Activated T-helper 1 cell treated with Interleukin-2 at 50 U/mL for 16 hours (primary cell): ENCODE measurements around the gene MAGED4B.
"Not testable (repeated sequence)": the region's sequence is repeated elsewhere in the genome, so short reads cannot be mapped to it uniquely, and the experiment has no call there.

ENCODE experiments used
- DNase-seq: peaks from one replicate; pipeline ENCODE4 v3.0.0-alpha.2; 2020; ENCODE audit warnings: low read depth

Gene MAGED4B

GRCh38 chrX:52068666-52069640 lies at the start of gene MAGED4B:
MAGED4B (minus strand) TSS chrX:52069183; CDS start chrX:52068172, 1,011 bp downstream.
- not testable (repeated sequence) for DNase-seq

- DNase-seq, result no peak
These were observed 49.3 kb upstream of the MAGED4B start for GRCh38 chrX:52118262-52118661.

GRCh38 chrX:52082578-52082977 lies 13.6 kb upstream of the MAGED4B start:
- DNase-seq, result no peak

- DNase-seq, result no peak
These were observed 9.1 kb upstream of the MAGED4B start for GRCh38 chrX:52078131-52078530.

GRCh38 chrX:52042288-52042687 lies 26.7 kb downstream of the MAGED4B start:
- DNase-seq, result not testable (repeated sequence)

GRCh38 chrX:52034211-52034610 lies 34.8 kb downstream of the MAGED4B start:
- DNase-seq, result no peak

GRCh38 chrX:52031371-52031770 lies 37.6 kb downstream of the MAGED4B start:
- no peak for DNase-seq

- DNase-seq, result no peak
These were observed 53.2 kb downstream of the MAGED4B start for GRCh38 chrX:52015794-52016193.
